ENCODE data around the gene GPR162. TPM values are rescaled to one million over a fixed set of nuclear protein-coding genes. Genes with fewer than 3 reads are reported as not detected.

The GPR162 gene
- total RNA-seq, 4 donors from 2014 or later: 1.3 to 2.3 (median 1.5) TPM; not detected in 1

DNA sequence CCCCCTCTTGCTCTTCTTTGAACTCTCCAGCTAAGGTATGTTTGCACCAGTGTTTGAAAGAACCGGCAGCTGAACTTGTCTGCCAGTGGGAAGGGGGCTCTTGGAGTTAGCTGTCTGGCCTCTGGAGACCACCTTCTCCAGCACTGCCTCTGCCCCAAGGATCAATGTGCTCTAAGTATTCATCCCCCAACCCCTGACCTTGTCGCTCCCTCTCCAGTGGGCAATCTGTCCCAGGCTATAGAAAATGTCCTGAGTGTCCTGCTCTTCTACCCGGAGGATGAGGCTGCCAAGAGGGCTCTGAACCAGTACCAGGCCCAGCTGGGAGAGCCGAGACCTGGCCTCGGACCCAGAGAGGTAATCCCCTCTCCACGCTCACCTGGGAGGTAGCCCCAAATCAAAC is 9.4 kb downstream of the GPR162 start:
- Histone ChIP-seq H3K27me3 (peaks cover 0 to 44% (median 0%) of the 10 kb centered on the region in 4 donors), H3K36me3 (peaks cover 0 to 37% (median 0%) of the 10 kb centered on the region in 3 donors), H3K27ac (no peak overlapping the region), H3K4me3 (no peak overlapping the region), H3K4me1 (peaks cover 2 to 41% (median 8%) of the 10 kb centered on the region in 3 donors), H3K9me3 (no peaks in the 10 kb centered on the region)
- intact Hi-C loops (cut with DNase I): no loop called here
- WGBS, 2 donors: 69 to 95% methylated on average over 2 to 3 of the region's 6 CpGs
- DNase-seq: no peak
- TF ChIP-seq, protein P1, sequence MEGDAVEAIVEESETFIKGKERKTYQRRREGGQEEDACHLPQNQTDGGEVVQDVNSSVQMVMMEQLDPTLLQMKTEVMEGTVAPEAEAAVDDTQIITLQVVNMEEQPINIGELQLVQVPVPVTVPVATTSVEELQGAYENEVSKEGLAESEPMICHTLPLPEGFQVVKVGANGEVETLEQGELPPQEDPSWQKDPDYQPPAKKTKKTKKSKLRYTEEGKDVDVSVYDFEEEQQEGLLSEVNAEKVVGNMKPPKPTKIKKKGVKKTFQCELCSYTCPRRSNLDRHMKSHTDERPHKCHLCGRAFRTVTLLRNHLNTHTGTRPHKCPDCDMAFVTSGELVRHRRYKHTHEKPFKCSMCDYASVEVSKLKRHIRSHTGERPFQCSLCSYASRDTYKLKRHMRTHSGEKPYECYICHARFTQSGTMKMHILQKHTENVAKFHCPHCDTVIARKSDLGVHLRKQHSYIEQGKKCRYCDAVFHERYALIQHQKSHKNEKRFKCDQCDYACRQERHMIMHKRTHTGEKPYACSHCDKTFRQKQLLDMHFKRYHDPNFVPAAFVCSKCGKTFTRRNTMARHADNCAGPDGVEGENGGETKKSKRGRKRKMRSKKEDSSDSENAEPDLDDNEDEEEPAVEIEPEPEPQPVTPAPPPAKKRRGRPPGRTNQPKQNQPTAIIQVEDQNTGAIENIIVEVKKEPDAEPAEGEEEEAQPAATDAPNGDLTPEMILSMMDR (IDR thresholded peaks at IDR 0.05): no peak
- TF ChIP-seq POLR2A (IDR thresholded peaks at IDR 0.05): no peak

DNA sequence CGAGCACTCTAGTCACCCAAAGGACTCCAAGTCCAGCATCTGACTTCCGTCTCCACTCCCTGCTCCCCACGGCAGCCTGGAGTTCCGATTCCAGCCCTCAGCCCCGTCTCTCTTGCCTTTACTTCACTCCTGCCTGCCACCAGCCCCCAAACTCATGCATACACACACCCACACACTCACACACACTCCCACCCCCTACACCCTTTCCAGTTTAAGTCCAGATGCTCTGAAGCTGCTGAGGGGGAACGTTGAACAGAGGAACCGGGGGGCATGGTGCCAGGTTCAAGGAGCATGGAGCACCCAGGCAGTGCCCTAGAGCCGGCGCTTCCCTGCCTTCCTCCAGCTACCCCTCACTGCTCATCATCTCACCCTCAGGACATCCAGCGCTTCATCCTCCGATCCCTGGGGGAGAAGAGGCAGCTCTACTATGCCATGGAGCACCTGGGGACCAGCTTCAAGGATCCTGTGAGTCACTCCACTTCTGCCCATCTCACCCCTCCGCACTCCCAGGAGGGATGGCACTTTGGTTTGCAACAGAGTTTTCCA is 9.9 kb downstream of the GPR162 start:
- 80 to 87% methylated on average over 6 to 9 of the region's 12 CpGs for WGBS, 2 donors
- Histone ChIP-seq H3K27me3 (peaks cover 0 to 38% (median 0%) of the 10 kb centered on the region in 4 donors), H3K4me1 (peaks cover 2 to 41% (median 8%) of the 10 kb centered on the region in 3 donors), H3K36me3 (peaks cover 0 to 40% (median 0%) of the 10 kb centered on the region in 3 donors), H3K27ac (no peak overlapping the region), H3K4me3 (no peak overlapping the region), H3K9me3 (no peaks in the 10 kb centered on the region)
- DNase-seq: no peak
- TF ChIP-seq, protein P1 (IDR thresholded peaks at IDR 0.05): no peak
- no peak for TF ChIP-seq POLR2A (IDR thresholded peaks at IDR 0.05)
- intact Hi-C loops (cut with DNase I): no loop called here

DNA sequence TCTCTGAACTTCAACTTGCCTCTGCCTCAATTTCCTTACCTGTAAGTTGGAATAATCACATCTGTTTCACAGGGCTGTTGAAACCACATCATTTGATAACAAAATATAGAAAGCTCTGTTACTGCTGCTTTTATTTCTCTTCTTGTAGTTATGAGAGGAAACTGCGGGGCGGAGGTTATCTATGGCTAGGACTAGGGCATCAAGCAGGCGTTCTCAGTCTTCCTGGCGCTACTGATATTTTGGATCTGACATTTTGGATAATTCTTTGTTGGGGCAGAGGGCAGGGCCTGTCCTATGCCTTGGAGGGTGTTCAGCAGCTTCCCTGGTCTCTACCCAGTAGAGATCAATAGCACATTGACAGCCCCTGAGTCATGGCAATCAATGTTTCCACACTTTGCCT is 10.5 kb downstream of the GPR162 start:
- TF ChIP-seq POLR2A (IDR thresholded peaks at IDR 0.05): no peak
- TF ChIP-seq, protein P1 (IDR thresholded peaks at IDR 0.05): no peak
- Histone ChIP-seq H3K4me3 (no peak overlapping the region), H3K36me3 (peaks cover 0 to 46% (median 0%) of the 10 kb centered on the region in 3 donors), H3K27ac (no peak overlapping the region), H3K4me1 (peaks cover 2 to 36% (median 5%) of the 10 kb centered on the region in 3 donors), H3K9me3 (no peaks in the 10 kb centered on the region), H3K27me3 (peaks cover 0 to 32% (median 0%) of the 10 kb centered on the region in 4 donors)
- WGBS, 2 donors: 86 to 93% methylated on average over 4 of the region's 4 CpGs
- intact Hi-C loops (cut with DNase I): no loop called here
- DNase-seq: no peak

DNA sequence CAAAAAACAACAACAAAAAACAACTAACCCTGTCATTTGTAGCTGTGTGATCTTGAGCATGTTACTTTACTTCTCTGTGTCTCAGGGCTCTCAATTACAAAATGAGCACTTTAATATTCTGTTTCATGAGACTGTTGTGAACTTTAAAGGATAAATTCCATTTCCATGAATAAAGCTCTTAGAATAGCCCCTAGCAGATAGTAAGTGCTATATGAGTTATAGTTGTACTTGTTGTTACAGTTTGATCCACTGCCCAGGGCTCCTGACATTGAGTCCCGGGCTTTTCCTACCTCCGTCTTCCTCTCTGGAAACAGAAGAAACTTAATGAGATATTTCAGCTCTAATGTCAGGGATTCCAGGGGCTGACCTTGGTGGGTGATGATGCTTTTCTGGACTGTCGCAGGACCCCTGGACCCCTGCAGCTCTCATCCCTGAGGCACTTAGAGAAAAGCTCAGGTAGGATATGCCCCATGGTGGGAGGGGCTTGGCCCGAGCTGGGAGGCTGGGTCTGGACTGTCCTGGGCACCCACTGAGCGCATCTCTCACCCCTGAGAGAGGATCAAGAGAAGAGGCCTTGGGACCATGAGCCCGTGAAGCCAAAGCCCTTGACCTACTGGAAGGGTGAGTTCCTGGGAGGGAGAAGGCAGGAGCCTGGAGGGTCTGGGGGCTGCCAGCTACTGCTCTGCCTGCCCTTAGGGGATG is 11.7 kb downstream of the GPR162 start:
- Histone ChIP-seq H3K4me3 (no peak overlapping the region), H3K4me1 (peaks cover 0 to 24% (median 0%) of the 10 kb centered on the region in 3 donors), H3K9me3 (no peaks in the 10 kb centered on the region), H3K27ac (no peak overlapping the region), H3K36me3 (peaks cover 0 to 58% (median 0%) of the 10 kb centered on the region in 3 donors), H3K27me3 (peaks cover 0 to 22% (median 0%) of the 10 kb centered on the region in 4 donors)
- whole genome bisulfite sequencing, 2 donors: 70 to 82% methylated on average over 2 to 5 of the region's 6 CpGs
- no peak for DNase-seq
- intact Hi-C loops (cut with DNase I): no loop called here
- TF ChIP-seq, protein P1 (IDR thresholded peaks at IDR 0.05): no peak
- no peak for TF ChIP-seq POLR2A (IDR thresholded peaks at IDR 0.05)

- no peak overlapping the region for H3K4me3 ChIP-seq
- H3K27ac ChIP-seq: no peak overlapping the region
- intact Hi-C loops (cut with DNase I): no loop called here
- WGBS, 2 donors: 65 to 67% methylated on average over 1 of the region's 1 CpG
- DNase-seq: no peak
- peaks cover 0 to 67% (median 0%) of the 10 kb centered on the region in 3 donors for H3K36me3 ChIP-seq
- H3K9me3 ChIP-seq: no peaks in the 10 kb centered on the region
- TF ChIP-seq, protein P1 (IDR thresholded peaks at IDR 0.05): no peak
- no peak for TF ChIP-seq POLR2A (IDR thresholded peaks at IDR 0.05)
- peaks cover 0 to 16% (median 0%) of the 10 kb centered on the region in 3 donors for H3K4me1 ChIP-seq
- peaks cover 0 to 13% (median 0%) of the 10 kb centered on the region in 4 donors for H3K27me3 ChIP-seq
Measured at GRCh38 chr12:6834254-6834653, 12.6 kb downstream of the GPR162 start.

Measured in esophagus squamous epithelium (tissue), 5 donors.